Measurements from ENCODE around the gene CYP11A1.
"Not testable (repeated sequence)": the region's sequence is repeated elsewhere in the genome, so short reads cannot be mapped to it uniquely, and the experiment has no call there.

CYP11A1 gene

GRCh38 chr15:74373056-74373650 lies 5.7 kb upstream of the CYP11A1 start:
- no peak for DNase-seq

GRCh38 chr15:74370471-74370870 lies 3.0 kb upstream of the CYP11A1 start:
- no peak for DNase-seq

GRCh38 chr15:74369756-74370155 lies 2.3 kb upstream of the CYP11A1 start:
- no peak for DNase-seq

- no peak for DNase-seq
Measured at GRCh38 chr15:74369084-74369745, 1.8 kb upstream of the CYP11A1 start.

- no peak for DNase-seq
Measured at GRCh38 chr15:74368121-74368520, 675 bp upstream of the CYP11A1 start.

GRCh38 chr15:74365598-74366445 lies 1.6 kb downstream of the CYP11A1 start:
- no peak for DNase-seq

- DNase-seq: no peak
Measured at GRCh38 chr15:74364936-74365597, 2.4 kb downstream of the CYP11A1 start.

- DNase-seq: no peak
Measured at GRCh38 chr15:74362482-74362881, 5.0 kb downstream of the CYP11A1 start.

GRCh38 chr15:74360855-74361254 lies 6.6 kb downstream of the CYP11A1 start:
- not testable (repeated sequence) for DNase-seq

GRCh38 chr15:74359376-74359775 lies 8.1 kb downstream of the CYP11A1 start:
- not testable (repeated sequence) for DNase-seq

GRCh38 chr15:74357514-74357913 lies 9.9 kb downstream of the CYP11A1 start:
- not testable (repeated sequence) for DNase-seq

- DNase-seq: not testable (repeated sequence)
Measured at GRCh38 chr15:74356050-74356449, 11.4 kb downstream of the CYP11A1 start.

- DNase-seq: not testable (repeated sequence)
Measured at GRCh38 chr15:74353992-74354391, 13.5 kb downstream of the CYP11A1 start.

- DNase-seq: no peak
Measured at GRCh38 chr15:74352393-74352910, 15.0 kb downstream of the CYP11A1 start.

GRCh38 chr15:74351670-74352069 lies 15.8 kb downstream of the CYP11A1 start:
- no peak for DNase-seq

GRCh38 chr15:74350295-74351275 lies 16.9 kb downstream of the CYP11A1 start:
- no peak for DNase-seq

GRCh38 chr15:74349241-74349778 lies 18.1 kb downstream of the CYP11A1 start:
- DNase-seq: no peak

- no peak for DNase-seq
Measured at GRCh38 chr15:74347757-74348250, 19.6 kb downstream of the CYP11A1 start.

GRCh38 chr15:74345051-74345450 lies 22.4 kb downstream of the CYP11A1 start:
- DNase-seq: no peak

GRCh38 chr15:74343797-74344127 lies 23.7 kb downstream of the CYP11A1 start:
- DNase-seq: no peak

- no peak for DNase-seq
Measured at GRCh38 chr15:74343127-74343796, 24.2 kb downstream of the CYP11A1 start.
